H9 (cell line): Measurements from ENCODE around the gene PROM1. TPM values are rescaled to one million over a fixed set of nuclear protein-coding genes. Genes with fewer than 3 reads are reported as not detected.
A peak's percentile ranks its signal among the peaks of the same experiment; 100 is the strongest.

Experiments used
- DNase-seq: peaks from one replicate; pipeline ENCODE4 v3.0.0-alpha.2; 2017
- H2AFZ ChIP-seq: one replicate; pipeline ENCODE4 v1.6.1; 2013; ENCODE audit warnings: mild to moderate bottlenecking, low read length, control low read depth, moderate library complexity
- H2AK5ac ChIP-seq: 2 replicates; pipeline ENCODE4 v1.6.1; 2013; ENCODE audit warnings: low read length, control low read depth, mixed read lengths; ENCODE audit not compliant: insufficient read length
- H2BK120ac ChIP-seq: one replicate; pipeline ENCODE4 v1.6.1; 2013; ENCODE audit warnings: low read depth, mild to moderate bottlenecking, low read length, control low read depth, inconsistent platforms; ENCODE audit not compliant: poor library complexity, severe bottlenecking
- H2BK12ac ChIP-seq: 2 replicates; pipeline ENCODE4 v1.6.1; 2013; ENCODE audit warnings: low read length, control low read depth, mixed read lengths, low read depth; ENCODE audit not compliant: insufficient read length
- H2BK15ac ChIP-seq: 2 replicates; pipeline ENCODE4 v1.6.1; 2013; ENCODE audit warnings: low read depth, low read length, control low read depth
- H2BK20ac ChIP-seq: one replicate; pipeline ENCODE4 v1.6.1; 2013; ENCODE audit warnings: low read depth, mild to moderate bottlenecking, low read length, control low read depth, inconsistent platforms; ENCODE audit not compliant: poor library complexity, severe bottlenecking
- H2BK5ac ChIP-seq: 2 replicates; pipeline ENCODE4 v1.6.1; 2013; ENCODE audit warnings: low read length, control low read depth, mixed read lengths; ENCODE audit not compliant: insufficient read length
- H3K14ac ChIP-seq: 2 replicates; pipeline ENCODE4 v1.6.1; 2013; ENCODE audit warnings: low read length, control low read depth; ENCODE audit not compliant: insufficient read depth
- H3K18ac ChIP-seq: 2 replicates; pipeline ENCODE4 v1.6.1; 2013; ENCODE audit warnings: low read depth, mild to moderate bottlenecking, mixed read lengths, low read length, control low read depth; ENCODE audit not compliant: insufficient read length
- H3K23ac ChIP-seq: 2 replicates; pipeline ENCODE4 v1.6.1; 2013; ENCODE audit warnings: low read length, control low read depth, mixed read lengths, low read depth; ENCODE audit not compliant: insufficient read length
- H3K23me2 ChIP-seq: 2 replicates; pipeline ENCODE4 v1.6.1; 2013; ENCODE audit warnings: low read depth, mild to moderate bottlenecking, mixed read lengths, low read length, control low read depth; ENCODE audit not compliant: insufficient read length, poor library complexity, severe bottlenecking
- H3K27ac ChIP-seq: 2 replicates; pipeline ENCODE4 v1.5.1; 2013; ENCODE audit warnings: low read length, control low read depth, mixed read lengths, low read depth; ENCODE audit not compliant: insufficient read length
- H3K27me3 ChIP-seq: 2 replicates; pipeline ENCODE4 v1.6.1; 2013; ENCODE audit warnings: low read length, control low read depth, inconsistent platforms; ENCODE audit not compliant: insufficient read depth
- H3K4ac ChIP-seq: 2 replicates; pipeline ENCODE4 v1.6.1; 2013; ENCODE audit warnings: low read depth, mild to moderate bottlenecking, control low read depth, inconsistent platforms, low read length, moderate library complexity
- H3K4me1 ChIP-seq: 2 replicates; pipeline ENCODE4 v1.6.1; 2013; ENCODE audit warnings: low read length, control low read depth, inconsistent platforms; ENCODE audit not compliant: insufficient read depth
- H3K4me2 ChIP-seq: 2 replicates; pipeline ENCODE4 v1.6.1; 2013; ENCODE audit warnings: low read length, control low read depth, mixed read lengths; ENCODE audit not compliant: insufficient read length, insufficient read depth
- H3K56ac ChIP-seq: 2 replicates; pipeline ENCODE4 v1.6.1; 2013; ENCODE audit warnings: low read depth, mild to moderate bottlenecking, mixed read lengths, low read length, control low read depth; ENCODE audit not compliant: insufficient read length
- H3K79me1 ChIP-seq: 2 replicates; pipeline ENCODE4 v1.6.1; 2013; ENCODE audit warnings: low read depth, mild to moderate bottlenecking, moderate library complexity, low read length, control low read depth, inconsistent platforms; ENCODE audit not compliant: insufficient read depth, poor library complexity, severe bottlenecking
- H3K79me2 ChIP-seq: 2 replicates; pipeline ENCODE4 v1.6.1; 2013; ENCODE audit warnings: low read length, control low read depth, inconsistent platforms; ENCODE audit not compliant: insufficient read depth
- H3K9ac ChIP-seq: 2 replicates; pipeline ENCODE4 v1.6.1; 2013; ENCODE audit warnings: low read length, control low read depth, mixed read lengths; ENCODE audit not compliant: insufficient read length; ENCODE audit errors: extremely low read depth
- H3K9me3 ChIP-seq: one replicate; pipeline ENCODE4 v1.6.1; 2013; ENCODE audit warnings: low read depth, low read length, inconsistent platforms; ENCODE audit not compliant: control insufficient read depth
- H3T11ph ChIP-seq: one replicate; pipeline ENCODE4 v1.6.1; 2013; ENCODE audit warnings: mild to moderate bottlenecking, low read length, control low read depth, inconsistent platforms
- H4K20me1 ChIP-seq: one replicate; pipeline ENCODE4 v1.6.1; 2013; ENCODE audit not compliant: control insufficient read depth, insufficient read length, insufficient read depth
- H4K5ac ChIP-seq: 2 replicates; pipeline ENCODE4 v1.6.1; 2013; ENCODE audit warnings: low read depth, mild to moderate bottlenecking, mixed read lengths, low read length, control low read depth; ENCODE audit not compliant: insufficient read length
- H4K8ac ChIP-seq: replicated peaks from 2 replicates; pipeline ENCODE4 v1.6.1; 2013; ENCODE audit warnings: low read length, control low read depth, mixed read lengths, low read depth; ENCODE audit not compliant: insufficient read length
- H4K91ac ChIP-seq: 2 replicates; pipeline ENCODE4 v1.6.1; 2013; ENCODE audit warnings: low read depth, mild to moderate bottlenecking, moderate library complexity, mixed read lengths, low read length, control low read depth; ENCODE audit not compliant: insufficient read length
- H3K27ac Mint-ChIP-seq, 3 experiments: 2 replicates in 2 of 3; 3 replicates in 1 of 3; pipeline ENCODE4 v1.8.0; 2020 to 2021; ENCODE audit warnings: mixed read lengths in 3 of 3, mild to moderate bottlenecking in 1 of 3, moderate library complexity in 1 of 3
- H3K27me3 Mint-ChIP-seq: 2 replicates; pipeline ENCODE4 v1.8.0; 2021; ENCODE audit warnings: low read depth, mild to moderate bottlenecking, moderate library complexity, mixed read lengths
- H3K36me3 Mint-ChIP-seq, 3 experiments: 2 replicates in 2 of 3; 3 replicates in 1 of 3; pipeline ENCODE4 v1.8.0; 2020 to 2021; ENCODE audit warnings: low read depth in 3 of 3, mixed read lengths in 3 of 3; ENCODE audit not compliant: insufficient read depth in 1 of 3
- H3K4me1 Mint-ChIP-seq, 2 experiments: 2 replicates each; pipeline ENCODE4 v1.8.0; 2020; ENCODE audit warnings: mixed read lengths in 2 of 2
- H3K4me3 Mint-ChIP-seq, 2 experiments: 2 replicates in 1 of 2; 3 replicates in 1 of 2; pipeline ENCODE4 v1.8.0; 2020 to 2021; ENCODE audit warnings: mild to moderate bottlenecking in 2 of 2, mixed read lengths in 2 of 2, moderate library complexity in 1 of 2
- H3K9me3 Mint-ChIP-seq, 2 experiments: 2 replicates in 1 of 2; 3 replicates in 1 of 2; pipeline ENCODE4 v1.8.0; 2020; ENCODE audit warnings: mild to moderate bottlenecking in 2 of 2, mixed read lengths in 2 of 2, moderate library complexity in 1 of 2
- CTCF ChIP-seq: fragments of 200-600 bp; sonication (generic); conservative IDR thresholded peaks from 3 replicates; pipeline ENCODE4 v1.8.0; 2021; ENCODE audit warnings: antibody characterized with exemption, mild to moderate bottlenecking
- WGBS: extraction: QIAGEN DNeasy Blood & Tissue Kit; methylation state at CpG from one replicate; pipeline ENCODE4 v1.1.7; 2013; ENCODE audit warnings: missing lambda C conversion rate, low lambda C conversion rate, mixed read lengths; ENCODE audit not compliant: insufficient read length; ENCODE audit errors: extremely low coverage; 5-methylcytosine and 5-hydroxymethylcytosine counted together
- total RNA-seq: library from RNA; stranded (reverse); gene quantifications from 2 replicates; pipeline ENCODE4 v1.2.1, GENCODE V29; 2021

Gene PROM1
- total RNA-seq, 1 experiment from 2014 or later = 98.3 TPM

- H3K4me3 Mint-ChIP-seq = no peak overlapping the region
- H3K79me2 ChIP-seq = peaks cover 4% of the 10 kb centered on the region; the same call in 1 of the 2 replicates
- no peaks in the 10 kb centered on the region for H3K79me1 ChIP-seq
- H2BK15ac ChIP-seq = no peak overlapping the region
- no peak overlapping the region for H3K14ac ChIP-seq
- no peak for DNase-seq
- H4K91ac ChIP-seq = no peak overlapping the region
- H2BK5ac ChIP-seq = no peak overlapping the region
- H3K9me3 ChIP-seq = no peaks in the 10 kb centered on the region
- no peaks in the 10 kb centered on the region for H3K27me3 ChIP-seq
- WGBS = no CpG with 5 or more reads among the region's 1 CpG
- peaks cover 0 to 4% of the 10 kb centered on the region in 2 experiments; a peak in 1 of 5 replicates for H3K9me3 Mint-ChIP-seq
- H3K27me3 Mint-ChIP-seq = no peaks in the 10 kb centered on the region
- peak overlapping the region in 2 of 3 experiments; percentile 34 to 70; a peak in 4 of 7 replicates for H3K27ac Mint-ChIP-seq
- H3K56ac ChIP-seq = no peak overlapping the region
- H3K18ac ChIP-seq = no peak overlapping the region
- no peaks in the 10 kb centered on the region; the same call in 1 of the 2 replicates for H3K4me1 ChIP-seq
- H3K36me3 Mint-ChIP-seq = peaks cover 27 to 70% (median 36%) of the 10 kb centered on the region in 3 experiments
- no peak overlapping the region for H3K27ac ChIP-seq
- no peak overlapping the region for H2BK12ac ChIP-seq
- H3K23ac ChIP-seq = no peak overlapping the region
- no peaks in the 10 kb centered on the region for H4K20me1 ChIP-seq
- H3K9ac ChIP-seq = no peak overlapping the region
- no peak overlapping the region for H3K4me2 ChIP-seq
- no peak overlapping the region for H2AFZ ChIP-seq
- no peak overlapping the region for H3T11ph ChIP-seq
- H3K23me2 ChIP-seq = no peaks in the 10 kb centered on the region
- H2BK20ac ChIP-seq = no peak overlapping the region
- no peak overlapping the region for H4K5ac ChIP-seq
- H3K4me1 Mint-ChIP-seq = peaks cover 29 to 30% of the 10 kb centered on the region in 2 experiments
- no peak overlapping the region for H2AK5ac ChIP-seq
- TF ChIP-seq CTCF = no peak
- no peak overlapping the region for H2BK120ac ChIP-seq
- no peak overlapping the region for H4K8ac ChIP-seq
- no peak overlapping the region for H3K4ac ChIP-seq
These were observed 18.8 kb downstream of the PROM1 start for GRCh38 chr4:16065066-16065465.
